Measurements from ENCODE around the gene SPINT2.
"Not testable (repeated sequence)": the region's sequence is repeated elsewhere in the genome, so short reads cannot be mapped to it uniquely, and the experiment has no call there.

Gene SPINT2

DNA sequence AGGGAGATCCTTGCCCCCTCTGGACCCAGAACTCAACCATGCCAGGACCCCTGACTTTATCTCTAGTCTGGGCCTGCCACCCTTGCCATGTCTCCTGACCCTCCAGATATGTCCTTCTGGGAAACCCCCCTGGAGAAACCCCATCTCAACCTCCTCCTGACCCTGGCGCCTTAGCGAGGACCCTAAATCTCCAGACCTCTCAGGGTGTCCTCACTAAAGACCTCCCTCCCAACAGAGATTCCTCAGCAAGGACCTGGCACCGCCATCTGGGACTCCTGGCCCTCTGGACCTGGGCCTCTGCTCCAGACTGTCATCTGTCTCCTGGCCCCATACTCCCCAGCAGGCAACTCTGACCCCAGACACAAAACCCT lies 56.6 kb downstream of the SPINT2 start:
- DNase-seq (ENCODE audit: low read depth in 2 of 2), result no peak

- DNase-seq (ENCODE audit: low read depth in 2 of 2), result no peak
These were observed 57.3 kb downstream of the SPINT2 start for GRCh38 chr19:38321646-38322196.

DNA sequence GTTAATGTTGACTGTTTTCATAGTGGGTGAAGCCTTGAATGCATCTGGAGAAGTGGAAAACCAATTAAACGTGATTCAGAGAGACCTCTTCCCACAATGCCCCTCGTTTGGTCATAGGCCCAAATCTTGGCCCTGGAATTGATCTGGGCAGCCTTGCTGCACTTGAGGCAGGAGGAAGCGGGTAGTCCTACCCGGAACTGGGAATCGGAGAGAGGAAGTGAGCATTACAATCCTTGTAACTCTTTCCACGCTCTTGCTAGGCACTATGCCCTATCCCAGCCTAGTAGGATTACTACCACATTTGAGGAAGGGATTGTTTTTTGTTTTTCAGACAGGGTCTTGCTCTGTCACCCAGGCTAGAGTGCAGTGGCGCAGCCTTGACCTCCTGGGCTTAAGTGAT lies 58.9 kb downstream of the SPINT2 start:
- DNase-seq (ENCODE audit: low read depth in 2 of 2), result no peak

- DNase-seq (ENCODE audit: low read depth in 2 of 2), result no peak
These were observed 60.1 kb downstream of the SPINT2 start for GRCh38 chr19:38324431-38324830.

DNA sequence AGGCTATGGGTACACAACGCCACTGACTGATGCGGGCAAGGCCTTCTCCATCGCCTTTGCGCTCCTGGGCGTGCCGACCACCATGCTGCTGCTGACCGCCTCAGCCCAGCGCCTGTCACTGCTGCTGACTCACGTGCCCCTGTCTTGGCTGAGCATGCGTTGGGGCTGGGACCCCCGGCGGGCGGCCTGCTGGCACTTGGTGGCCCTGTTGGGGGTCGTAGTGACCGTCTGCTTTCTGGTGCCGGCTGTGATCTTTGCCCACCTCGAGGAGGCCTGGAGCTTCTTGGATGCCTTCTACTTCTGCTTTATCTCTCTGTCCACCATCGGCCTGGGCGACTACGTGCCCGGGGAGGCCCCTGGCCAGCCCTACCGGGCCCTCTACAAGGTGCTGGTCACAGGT lies 62.2 kb downstream of the SPINT2 start:
- no peak for DNase-seq (ENCODE audit: low read depth in 2 of 2)

DNA sequence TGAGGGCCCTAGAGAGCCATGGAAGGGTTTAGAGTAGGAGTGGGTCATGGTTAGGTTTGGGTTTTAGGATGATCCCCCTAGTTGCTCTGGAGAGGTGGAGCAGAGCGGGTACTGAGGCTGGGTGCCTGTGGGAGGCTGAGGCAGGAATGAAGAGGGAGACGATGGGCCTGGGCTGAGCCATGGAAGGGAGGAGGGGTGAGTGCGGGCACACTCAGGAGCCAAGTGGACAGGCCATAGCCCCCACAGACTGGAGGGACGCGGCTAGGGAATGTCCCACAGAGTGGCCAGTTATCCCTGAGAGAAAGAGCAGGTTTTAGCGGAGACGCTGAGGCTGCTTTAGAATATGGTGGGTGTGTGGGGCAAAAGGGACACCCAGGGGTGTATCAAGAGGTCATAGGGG lies 65.3 kb downstream of the SPINT2 start:
- no peak for DNase-seq (ENCODE audit: low read depth in 2 of 2)

- no peak for DNase-seq (ENCODE audit: low read depth in 2 of 2)
These were observed 67.4 kb downstream of the SPINT2 start for GRCh38 chr19:38331728-38332127.

GRCh38 chr19:38333245-38333644 lies 68.9 kb downstream of the SPINT2 start:
- DNase-seq (ENCODE audit: low read depth in 2 of 2), result no peak

DNA sequence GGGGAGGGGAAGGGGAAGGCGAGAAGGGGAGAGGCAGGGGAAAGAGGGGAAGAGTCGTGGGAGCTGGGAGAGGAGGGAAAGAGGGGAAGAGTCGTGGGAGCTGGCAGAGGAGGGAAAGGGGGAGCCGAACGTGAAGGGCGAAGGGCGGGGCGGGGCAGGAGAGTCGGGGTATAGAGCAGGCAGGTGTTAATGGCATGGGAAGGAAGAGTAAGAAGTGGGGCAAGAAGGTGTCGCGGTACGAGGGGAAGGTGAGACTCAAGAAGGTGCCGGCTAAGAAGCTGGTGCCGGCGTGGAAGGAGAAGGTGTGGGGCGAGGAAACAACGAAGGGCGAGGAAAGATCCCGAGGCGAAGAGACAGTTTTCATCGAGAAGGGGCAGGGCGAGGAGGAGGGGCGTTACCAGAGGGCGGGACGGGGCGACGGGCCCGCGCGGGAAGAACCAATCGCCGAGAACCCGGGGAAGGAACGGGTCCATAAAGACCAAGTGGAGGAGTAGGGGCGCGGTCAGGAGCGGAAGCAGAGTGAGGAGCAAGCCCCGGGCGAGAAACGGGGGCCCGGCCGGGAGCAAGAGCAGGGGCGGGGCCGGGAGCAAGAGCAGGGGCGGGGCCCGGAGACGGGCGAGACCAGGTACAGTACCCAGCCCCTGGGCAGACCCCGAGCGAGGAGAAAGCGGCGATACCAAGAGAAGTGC lies 71.7 kb downstream of the SPINT2 start:
- peak; percentile 90 to 93 for DNase-seq (ENCODE audit: low read depth in 2 of 2)

DNA sequence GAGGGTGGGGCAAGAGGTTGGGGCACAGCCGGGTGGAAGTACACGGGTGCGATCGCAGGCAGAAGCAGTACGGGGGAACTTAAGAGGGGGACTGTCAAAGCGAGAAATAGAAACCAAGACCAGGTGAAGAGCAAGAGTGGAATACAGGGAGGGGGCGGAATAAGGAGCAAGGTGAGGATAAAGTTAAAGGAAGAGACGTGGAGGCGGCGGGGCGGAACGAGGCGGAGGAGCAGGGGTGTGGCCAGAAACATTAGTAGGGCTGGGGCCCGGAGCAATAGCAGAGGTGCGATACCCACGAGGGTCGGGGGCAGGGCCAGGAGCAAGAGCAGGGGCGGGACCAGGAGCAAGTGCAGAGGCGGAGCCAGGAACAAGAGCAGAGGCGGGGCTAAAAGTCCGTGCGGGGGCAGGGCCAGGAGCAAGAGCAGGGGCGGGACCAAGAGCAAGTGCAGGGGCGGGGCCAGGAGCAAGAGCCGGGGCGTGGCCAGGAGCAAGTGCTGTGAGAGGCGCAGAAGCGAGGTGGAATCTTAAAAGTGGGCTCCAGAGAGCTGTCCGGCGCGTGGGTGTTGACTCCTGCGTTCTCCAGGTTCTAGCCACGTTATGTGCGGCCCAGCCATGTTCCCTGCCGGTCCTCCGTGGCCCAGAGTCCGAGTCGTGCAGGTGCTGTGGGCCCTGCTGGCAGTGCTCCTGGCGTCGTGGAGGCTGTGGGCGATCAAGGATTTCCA lies 72.4 kb downstream of the SPINT2 start:
- DNase-seq (ENCODE audit: low read depth in 2 of 2), result peak; percentile 89 to 96

DNA sequence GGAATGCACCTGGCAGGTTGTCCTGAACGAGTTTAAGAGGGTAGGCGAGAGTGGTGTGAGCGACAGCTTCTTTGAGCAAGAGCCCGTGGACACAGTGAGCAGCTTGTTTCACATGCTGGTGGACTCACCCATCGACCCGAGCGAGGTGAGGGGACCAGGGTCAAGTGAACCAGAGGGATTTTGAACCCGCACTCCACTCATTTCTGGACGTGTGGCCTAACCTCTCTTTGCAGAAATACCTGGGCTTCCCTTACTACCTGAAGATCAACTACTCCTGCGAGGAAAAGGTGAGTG lies 72.9 kb downstream of the SPINT2 start:
- no peak for DNase-seq (ENCODE audit: low read depth in 2 of 2)

DNA sequence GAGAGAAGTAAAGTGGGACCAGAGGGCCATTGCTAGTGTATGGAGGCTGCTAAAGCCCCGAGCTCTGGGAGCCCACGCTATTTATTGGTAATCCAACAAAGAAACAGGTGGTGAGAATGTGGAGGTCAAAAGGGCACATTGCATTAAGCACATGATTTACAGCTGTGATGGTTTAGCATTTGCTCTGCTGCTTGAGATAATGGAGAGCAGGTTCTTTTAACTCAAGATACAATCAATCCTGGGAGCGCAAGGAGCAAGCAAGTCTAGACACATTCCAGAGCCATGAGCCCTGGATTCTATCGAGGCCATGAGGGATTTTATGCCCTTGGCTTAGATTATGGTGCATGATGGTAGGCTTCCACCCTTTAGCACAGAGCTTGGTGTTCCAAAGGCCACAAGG lies 74.6 kb downstream of the SPINT2 start:
- DNase-seq (ENCODE audit: low read depth in 2 of 2), result not testable (repeated sequence)

DNA sequence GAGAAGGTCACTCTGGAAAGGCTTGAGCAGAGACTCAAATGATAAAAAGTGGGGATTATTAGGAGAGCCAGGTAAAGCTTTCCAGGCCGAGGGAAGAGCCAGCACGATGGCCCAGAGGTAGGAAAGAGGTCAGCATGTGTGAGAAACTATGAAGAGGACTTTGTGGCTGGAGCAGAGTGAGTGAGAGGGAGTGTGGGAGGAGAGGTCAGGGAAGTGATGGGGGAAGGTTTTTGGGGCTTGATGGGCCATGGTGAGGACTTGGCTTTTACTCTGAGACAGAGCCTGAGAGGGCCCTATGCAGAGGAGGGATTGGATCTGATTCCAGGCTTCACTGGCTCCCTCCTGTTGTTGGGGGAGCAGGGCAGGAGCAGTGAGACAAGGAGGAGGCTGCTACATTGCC lies 76.6 kb downstream of the SPINT2 start:
- DNase-seq (ENCODE audit: low read depth in 2 of 2), result no peak

Data from stimulated activated CD8-positive, alpha-beta memory T cell treated with anti-CD3 and anti-CD28 coated beads, Interleukin-2, amount 100 ng/mL, for 48 hours (primary cell).